HG03139 (cell line): ENCODE measurements around the gene RAB1B.
"Not testable (repeated sequence)": the region's sequence is repeated elsewhere in the genome, so short reads cannot be mapped to it uniquely, and the experiment has no call there.

ENCODE experiments used
- ATAC-seq: cut with Tn5 transposase; IDR thresholded peaks from one replicate; pipeline ENCODE4 v1.9.1; 2021; ENCODE audit not compliant: unreplicated experiment

The RAB1B gene

DNA sequence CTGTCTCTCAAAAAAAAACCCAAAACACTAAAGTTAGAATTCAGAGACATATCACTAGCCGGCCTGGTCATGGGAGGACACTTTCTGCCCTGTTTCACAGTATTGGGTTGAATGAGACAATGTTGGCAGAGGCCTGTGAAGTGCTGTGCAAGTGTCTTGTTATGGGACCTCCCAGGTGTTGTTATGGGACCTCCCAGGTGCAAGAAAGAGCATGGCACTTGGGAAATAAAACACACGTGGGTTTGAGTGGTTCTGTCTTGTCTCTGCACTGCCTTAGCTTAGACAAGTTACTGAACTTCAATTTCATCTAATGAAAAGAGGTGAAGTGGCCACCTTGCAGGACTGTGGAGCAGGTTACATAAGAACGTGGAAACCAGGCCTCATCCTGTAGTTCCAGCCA lies 28.9 kb upstream of the RAB1B start:
- ATAC-seq, result no peak

DNA sequence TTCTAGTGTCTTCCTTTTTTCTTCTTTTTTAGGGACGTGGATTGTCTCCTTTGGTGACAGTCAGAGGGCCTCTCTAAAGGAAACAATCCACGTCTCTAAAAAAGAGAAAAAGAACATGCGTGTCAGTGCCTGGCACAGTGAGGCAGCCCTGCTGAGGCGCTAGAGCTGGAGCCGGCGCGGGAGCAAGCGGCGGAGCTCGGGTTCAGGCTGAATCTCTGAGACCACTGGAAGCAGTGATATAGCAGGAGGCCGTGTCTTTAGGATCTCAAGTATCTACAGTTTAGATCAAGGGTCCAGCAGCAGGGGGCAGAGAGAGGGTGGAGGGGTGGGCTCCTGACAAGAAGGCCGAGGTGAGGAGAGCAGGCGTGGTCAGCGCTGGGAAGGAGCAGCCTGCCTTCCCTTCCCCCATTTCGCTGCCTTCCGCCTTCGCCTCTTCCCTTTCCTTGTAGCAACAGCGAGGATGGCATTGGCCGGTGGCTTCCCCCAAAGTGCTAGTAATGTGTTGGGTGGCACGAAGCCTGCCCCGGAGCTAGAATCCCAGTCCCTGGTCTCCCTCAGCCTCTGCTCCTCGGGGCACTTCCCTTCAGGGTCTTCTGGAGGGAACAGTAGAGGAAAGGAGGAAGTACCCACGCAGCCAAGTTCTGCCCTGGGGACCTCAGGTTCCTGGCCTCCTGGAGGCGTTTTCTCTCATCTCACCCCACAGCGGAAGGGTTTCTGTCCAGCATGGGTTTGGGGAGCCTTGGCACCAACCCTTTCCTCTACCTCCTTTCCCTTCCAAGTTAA lies 28.2 kb upstream of the RAB1B start:
- ATAC-seq, result no peak

DNA sequence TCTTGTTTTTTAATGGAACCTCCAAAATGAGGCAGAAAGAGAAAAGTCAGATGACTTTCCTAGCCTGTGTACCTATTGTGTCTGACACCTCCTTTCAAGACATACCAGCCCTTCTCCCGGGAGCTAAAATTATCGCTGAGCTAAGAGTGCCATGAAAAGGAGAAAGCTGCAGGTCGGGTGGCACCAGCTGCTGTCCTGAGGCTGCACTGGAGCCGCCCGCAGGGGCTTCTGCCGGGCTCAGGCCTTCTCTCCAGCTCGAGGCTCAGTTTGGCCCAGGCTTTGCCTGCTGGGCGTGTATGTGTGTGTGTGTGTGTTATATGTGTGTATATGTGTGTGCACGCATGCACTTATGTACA lies 27.7 kb upstream of the RAB1B start:
- ATAC-seq, result no peak

DNA sequence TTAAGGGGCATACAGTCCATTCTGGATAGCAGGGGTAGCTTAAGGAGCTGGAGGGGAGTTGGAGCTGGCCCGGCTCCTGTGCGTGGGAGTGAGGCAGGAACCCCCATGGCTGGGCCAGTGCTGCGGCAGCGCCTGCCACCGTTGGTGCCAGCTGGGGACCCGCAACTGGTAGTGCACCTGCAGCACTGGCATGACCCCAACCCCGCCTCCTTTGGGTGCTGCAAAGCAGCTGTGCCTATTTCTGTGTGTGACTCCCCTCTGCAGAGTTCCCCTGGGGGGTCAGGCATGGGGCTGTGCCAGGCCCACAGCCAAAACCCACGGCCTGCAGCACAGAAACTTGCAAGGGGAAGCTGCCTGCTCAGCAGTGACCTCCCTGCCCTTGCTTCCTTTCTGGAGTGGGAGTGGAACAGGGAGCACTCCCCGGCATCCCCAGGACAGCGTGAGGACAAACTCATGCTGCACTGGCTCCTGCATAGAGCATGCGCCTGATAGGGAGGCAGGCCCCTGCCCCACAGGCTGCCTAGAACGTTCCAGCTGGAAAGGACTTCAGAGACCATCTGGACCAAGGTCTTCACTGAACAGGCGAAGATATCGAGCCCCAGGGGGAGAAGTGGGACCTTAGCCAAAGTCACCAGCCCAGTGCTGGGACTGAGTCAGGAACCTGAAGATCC lies 26.2 kb upstream of the RAB1B start:
- no peak for ATAC-seq

DNA sequence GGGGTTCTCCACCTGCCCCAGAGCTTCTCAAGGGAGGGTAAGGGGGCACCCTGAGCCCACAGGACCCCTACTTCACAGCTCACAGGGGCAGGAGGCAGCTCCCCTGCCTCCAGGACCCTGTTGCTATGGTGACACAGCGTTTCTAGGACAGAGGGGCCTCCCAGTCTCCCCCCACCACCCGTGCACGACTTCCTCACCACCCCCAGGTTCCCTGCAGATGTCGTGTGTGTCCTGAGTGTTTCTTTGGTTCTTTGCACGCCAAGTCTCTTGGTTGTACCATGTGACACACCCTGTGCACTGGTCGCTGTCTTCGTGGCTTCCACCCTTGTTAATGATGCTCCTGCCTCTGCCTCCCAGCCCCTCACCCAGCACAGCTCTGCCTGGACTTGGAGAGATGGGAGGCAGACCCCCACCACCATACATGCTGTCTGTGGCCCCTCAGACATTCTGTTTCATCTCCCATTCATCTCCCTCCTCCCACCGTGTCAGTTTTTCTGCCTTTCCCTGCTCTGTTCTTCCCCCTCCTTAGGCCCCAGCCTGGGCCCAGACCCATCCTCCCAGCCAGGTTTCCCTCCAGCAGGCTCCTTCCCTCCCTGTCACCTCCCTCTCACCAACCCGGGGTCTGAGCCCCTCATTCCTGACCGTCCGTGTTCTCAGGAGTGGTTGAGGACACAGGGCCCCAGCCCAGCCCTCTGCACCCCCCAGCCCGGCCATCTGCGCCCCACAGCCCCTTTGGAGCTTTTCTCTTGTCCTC lies 24.5 kb upstream of the RAB1B start:
- no peak for ATAC-seq

DNA sequence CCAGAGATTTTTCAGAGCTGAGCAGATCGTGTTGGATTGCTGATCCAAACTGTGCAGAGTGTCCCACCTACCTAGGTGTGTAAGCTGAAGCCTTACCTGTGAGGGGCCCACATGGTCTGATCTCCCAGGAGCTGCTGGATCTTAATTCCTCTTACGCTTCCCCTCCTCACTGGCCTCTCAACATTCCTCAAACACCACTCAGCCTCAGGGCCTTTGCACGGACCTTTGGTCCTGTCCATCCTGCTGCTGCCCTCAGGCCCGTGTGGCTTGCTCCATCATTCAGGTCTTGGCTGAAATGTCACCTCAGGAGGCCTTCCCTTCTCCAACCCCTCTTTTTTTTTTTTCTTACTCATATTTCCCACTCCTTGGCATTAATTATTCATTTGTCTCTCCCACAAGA lies 21.1 kb upstream of the RAB1B start:
- no peak for ATAC-seq

DNA sequence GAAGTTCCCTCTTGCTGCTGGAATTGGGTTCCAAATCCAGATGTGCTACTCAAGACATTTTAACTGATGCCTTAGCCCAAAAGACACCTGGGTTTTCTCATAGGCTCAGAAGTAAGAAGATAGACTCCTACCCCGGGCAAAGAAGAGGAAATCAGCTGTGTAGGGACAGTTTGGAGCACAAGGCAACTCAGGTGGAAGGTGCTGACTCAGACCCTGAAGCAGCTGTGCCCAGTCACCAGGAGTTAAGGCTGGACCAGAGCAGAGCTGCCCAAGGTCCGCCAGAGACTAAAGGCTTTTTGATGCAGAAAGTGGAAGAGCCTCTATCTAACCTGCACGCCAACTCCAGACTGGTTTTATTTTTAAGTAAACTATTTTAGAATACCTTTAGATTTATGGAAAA lies 20.6 kb upstream of the RAB1B start:
- ATAC-seq, result no peak

DNA sequence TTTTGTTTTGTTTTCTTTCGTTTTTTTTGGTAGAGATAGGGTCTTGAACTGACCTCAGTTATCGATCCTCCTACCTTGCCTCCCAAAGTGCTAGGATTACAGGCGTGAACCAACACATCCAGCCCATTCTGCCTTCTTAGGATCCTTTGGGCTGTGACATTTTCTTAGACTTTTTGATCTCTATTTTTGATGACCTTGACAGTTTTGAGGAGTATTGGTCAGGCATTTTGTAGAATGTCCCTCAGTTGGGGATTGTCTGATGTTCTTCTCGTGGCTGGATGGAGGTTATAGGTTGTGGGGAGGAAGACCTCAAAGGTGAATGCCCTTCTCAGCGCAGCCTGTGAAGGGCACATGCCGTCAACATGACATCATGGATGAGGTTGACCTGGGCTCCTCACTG lies 19.5 kb upstream of the RAB1B start:
- ATAC-seq, result no peak

DNA sequence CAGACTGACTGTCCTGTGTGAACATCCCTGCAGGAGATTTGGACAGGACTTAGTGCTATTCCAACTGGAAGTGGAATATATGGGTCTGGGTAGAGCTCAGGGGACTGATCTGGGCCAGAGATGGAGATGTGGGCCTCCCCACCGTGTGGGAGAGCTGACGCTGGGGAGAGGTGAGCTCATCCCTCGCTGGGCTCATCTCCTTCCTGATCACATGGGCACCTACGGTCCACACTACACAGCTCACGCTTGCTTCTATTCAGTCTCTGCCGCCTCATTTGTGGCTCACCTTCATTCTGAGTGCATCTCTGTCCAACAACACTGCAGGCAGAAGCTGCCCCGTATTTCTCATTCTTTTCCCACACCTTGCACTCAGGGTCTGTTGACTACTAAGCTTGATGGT lies 16.6 kb upstream of the RAB1B start:
- ATAC-seq, result no peak

DNA sequence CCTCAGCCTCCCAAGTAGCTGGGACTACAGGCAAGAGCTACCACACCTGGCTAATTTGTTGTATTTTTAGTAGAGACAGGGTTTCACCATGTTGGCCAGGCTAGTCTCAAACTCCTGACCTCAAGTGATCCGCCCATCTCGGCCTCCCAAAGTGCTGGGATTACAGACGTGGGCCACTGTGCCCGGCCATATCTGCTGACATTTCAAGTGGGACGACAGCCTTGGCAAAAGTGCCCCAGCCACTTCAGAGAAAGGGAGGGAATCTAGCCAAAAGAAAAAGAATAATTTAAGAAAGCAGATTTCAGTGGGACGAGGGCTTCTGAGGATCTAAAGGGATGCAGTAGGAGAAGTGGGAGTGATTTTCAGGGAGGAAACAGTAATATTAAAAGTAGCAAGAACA lies 15.4 kb upstream of the RAB1B start:
- ATAC-seq, result not testable (repeated sequence)

DNA sequence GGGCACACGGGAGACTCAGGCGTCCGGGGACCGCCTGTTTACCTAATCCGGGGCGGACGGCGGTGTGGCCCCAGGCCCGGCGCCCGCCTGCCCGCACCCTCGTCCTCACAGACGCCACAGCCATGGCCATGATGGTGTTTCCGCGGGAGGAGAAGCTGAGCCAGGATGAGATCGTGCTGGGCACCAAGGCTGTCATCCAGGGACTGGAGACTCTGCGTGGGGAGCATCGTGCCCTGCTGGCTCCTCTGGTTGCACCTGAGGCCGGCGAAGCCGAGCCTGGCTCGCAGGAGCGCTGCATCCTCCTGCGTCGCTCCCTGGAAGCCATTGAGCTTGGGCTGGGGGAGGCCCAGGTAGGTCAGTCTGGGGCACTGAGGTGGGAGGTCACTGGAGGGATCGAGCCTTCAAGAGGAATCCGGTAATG lies 10.0 kb upstream of the RAB1B start:
- ATAC-seq, result no peak

DNA sequence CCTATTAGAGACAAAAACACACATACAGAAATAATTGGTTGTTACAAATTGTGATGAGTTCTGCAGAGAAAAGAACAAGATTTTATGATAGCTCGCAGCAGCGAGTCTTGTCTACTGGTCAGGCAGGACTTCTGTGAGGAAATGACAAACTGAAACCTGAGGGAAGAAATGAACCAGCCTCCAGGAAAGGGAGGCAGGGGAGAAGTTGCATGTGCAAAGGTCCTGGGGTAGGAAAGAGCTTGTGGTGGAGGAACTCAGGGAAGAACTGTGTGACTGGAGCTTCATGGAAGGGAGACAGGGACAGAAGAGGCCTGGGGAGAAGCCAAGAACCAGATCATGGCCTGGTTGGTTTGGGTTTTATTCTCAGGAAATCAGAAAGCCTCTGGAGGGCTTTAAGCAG lies 9.2 kb upstream of the RAB1B start:
- no peak for ATAC-seq

DNA sequence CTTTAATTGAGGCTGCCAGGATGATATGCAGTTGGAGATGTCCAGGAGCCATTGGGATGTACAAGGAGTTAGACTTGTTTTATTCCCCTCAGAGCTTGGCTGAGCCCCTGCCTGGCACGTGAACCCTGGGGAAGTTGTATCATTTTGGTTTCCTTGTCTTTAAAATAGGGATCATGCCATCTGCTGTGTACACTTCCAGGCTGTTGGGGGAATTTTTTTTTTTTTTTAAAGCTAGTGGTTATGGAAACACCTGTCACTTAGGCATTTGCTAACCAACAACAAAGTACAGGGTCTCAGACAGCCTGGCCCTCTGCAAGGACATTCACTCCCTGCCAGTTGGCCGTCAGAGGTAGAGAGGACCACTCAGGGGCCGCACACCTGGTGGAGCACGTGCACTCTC lies 8.5 kb upstream of the RAB1B start:
- no peak for ATAC-seq

DNA sequence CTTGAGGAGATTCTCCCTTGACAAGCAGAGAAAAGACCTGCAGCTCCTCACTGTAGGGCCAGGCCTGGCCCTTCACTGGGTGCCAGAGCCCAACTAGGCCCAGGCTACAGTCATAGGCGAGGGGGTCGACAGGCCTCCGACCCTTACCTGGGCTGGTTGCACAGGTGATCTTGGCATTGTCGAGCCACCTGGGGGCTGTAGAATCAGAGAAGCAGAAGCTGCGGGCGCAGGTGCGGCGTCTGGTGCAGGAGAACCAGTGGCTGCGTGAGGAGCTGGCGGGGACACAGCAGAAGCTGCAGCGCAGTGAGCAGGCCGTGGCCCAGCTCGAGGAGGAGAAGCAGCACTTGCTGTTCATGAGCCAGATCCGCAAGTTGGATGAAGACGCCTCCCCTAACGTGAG lies 6.9 kb upstream of the RAB1B start:
- no peak for ATAC-seq

DNA sequence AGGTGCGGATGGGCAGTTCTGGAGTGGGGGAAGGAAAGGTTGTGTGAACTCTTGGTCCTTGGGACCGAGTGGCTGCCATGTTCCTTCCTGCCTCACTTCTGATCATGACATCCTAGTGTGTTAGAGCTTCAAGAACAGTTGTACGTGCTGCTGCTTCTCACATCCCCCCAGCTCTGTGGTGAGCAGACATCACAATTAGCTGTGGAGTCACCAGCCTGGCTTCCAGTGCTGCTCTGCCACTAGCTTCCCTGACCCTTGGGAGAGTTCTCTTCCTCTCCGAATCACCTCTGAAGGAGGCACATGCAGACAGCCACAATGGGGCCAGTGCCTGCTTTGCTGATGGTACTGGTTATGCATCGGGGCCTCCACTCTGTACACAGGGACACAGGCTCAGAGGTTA lies 6.2 kb upstream of the RAB1B start:
- no peak for ATAC-seq

DNA sequence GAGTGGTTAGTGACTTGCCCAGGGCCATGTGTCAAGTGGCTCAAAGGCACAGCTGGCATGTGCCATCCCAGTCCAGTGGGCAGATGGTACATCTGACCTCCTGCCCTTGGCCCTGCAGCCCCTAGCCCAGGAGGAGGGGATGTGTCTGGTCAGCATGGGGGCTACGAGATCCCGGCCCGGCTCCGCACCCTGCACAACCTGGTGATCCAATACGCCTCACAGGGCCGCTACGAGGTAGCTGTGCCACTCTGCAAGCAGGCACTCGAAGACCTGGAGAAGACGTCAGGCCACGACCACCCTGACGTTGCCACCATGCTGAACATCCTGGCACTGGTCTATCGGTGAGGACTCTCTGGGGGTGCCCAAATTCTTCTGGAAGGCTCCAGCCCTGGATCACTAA lies 5.7 kb upstream of the RAB1B start:
- no peak for ATAC-seq

DNA sequence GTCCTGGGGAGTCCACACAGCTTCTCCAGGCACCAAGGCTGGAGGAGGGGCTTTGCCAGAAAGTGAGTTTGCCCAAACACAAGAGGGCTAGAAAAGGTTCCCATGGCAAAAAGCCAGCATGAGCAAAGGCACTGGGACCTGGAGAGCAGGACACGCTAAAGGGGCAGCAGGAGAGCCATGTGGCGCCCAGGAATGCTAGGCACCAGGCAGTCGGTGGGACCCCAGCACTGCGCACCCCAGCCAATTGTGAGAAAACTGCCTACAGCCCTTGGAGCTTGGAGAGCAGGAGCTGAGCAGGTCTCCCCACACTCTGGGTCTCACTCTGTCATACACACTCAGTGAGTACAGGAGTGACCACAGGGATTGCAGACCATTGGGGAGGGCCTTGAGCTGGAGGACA lies 5.2 kb upstream of the RAB1B start:
- ATAC-seq, result no peak

DNA sequence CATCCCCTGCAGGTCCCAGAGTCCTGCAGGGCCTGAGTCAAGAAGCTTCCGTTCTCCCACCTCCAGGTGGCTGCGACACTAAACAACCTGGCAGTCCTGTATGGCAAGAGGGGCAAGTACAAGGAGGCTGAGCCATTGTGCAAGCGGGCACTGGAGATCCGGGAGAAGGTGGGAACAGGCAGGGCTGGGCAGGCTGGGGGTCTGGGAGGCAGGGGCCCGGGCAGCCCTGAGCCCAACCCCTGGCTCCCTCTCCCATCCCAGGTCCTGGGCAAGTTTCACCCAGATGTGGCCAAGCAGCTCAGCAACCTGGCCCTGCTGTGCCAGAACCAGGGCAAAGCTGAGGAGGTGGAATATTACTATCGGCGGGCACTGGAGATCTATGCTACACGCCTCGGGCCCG lies 4.7 kb upstream of the RAB1B start:
- no peak for ATAC-seq

DNA sequence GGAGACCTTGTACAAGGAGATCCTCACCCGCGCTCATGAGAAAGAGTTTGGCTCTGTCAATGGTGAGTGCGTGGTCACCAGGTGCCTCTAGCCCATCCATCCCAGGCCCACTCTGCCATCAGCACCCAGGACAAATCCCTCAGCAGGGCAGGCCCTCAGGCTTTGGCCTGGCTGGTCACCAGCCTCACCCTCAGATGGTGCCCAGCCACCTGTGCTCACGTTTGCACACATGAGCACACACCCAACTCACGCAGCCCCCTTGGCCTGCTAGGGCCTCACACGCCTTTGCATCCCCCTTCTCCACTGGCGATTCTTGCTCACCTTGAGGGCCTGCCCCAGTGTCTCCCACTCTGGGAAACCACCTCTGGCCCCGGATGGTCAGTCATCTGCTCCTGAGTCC lies 4.1 kb upstream of the RAB1B start:
- no peak for ATAC-seq

DNA sequence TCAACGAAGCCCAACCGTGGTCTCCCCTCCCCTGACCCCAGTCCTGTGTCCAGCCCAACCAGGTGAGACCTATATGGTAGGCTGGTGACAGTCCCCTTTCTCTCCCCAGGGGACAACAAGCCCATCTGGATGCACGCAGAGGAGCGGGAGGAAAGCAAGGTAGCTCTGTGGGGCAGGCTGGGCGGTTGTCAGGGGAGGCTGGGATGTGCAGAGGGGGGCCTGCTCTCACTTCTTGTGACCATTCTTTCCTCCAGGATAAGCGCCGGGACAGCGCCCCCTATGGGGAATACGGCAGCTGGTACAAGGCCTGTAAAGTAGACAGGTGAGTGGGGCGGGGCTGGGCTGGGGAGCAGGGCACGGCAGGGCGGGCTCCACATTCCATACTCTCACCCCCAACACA lies 3.5 kb upstream of the RAB1B start:
- ATAC-seq, result no peak

DNA sequence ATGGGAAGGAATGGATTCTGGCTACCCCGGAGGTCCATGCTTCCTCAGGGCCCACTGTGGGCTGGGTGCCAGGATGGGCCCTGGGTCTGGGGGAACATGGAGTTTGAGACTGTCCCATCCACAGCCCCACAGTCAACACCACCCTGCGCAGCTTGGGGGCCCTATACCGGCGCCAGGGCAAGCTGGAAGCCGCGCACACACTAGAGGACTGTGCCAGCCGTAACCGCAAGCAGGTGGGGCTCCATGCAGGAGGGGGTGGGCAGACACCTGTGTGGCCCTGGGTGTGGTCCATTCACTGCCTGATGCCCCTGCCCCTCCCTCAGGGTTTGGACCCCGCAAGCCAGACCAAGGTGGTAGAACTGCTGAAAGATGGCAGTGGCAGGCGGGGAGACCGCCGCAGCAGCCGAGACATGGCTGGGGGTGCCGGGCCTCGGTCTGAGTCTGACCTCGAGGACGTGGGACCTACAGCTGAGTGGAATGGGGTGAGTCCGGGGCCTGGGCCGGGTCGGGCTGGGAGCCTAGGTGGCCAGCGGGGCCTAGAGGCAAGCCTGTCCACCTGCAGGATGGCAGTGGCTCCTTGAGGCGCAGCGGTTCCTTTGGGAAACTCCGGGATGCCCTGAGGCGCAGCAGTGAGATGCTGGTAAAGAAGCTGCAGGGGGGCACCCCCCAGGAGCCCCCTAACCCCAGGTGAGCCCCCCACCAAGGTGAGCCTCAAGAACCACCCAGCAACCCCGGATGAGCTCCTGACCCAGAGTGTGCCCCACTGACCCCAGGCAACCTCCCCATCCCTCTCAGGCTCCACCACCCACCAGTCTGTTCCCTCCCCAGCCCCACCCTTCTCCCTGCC lies 2.7 kb upstream of the RAB1B start:
- ATAC-seq, result no peak
